NCI-H128 (cell line): ENCODE measurements around the gene CD209.

ENCODE experiments used
- DNase-seq: peaks from one replicate; lab custom pipeline; 2025; ENCODE audit not compliant: unreplicated experiment; lab: John Stamatoyannopoulos, UW

Gene CD209

DNA sequence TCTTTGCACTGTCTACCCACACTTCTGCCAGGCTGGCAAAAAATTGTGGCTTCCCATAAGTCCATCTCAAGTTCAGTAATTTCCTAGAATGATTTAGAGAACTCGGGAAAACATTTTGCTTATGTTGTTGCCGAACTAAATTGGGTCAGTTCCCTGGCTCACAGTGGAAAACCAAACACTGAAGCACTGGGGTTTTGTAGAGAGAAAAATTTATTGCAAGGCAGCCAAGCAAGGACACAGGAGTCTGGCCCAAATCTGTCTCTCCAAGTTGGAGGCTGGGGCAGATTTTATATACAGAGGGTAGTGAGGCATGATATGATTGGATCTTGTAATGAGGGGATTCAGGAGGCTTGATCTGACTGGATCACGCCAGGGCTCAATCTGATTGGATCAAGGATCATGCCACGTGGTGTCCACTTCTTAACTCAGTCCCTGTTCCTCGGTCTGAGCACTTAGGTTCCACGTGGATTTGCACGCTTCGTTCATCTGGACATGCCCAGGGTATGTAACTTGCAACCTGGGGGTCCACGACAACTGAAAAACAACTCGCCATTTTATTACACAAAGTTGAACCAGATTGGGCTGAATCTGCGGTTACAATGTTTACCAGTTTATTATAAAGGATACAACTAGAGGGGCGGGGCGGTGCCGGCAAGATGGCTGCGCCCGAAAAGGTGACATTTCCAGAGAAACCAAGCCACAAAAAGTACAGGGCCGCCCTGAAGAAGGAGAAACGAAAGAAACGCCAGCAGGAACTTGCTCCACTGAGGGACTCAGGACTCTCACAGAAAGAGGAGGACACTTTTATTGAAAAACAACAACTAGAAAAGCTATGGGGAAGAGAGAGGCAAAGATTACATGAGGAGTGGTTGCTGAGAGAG lies 7.3 kb downstream of the CD209 start:
- DNase-seq, result no peak

- DNase-seq, result no peak
Measured at GRCh38 chr19:7739211-7739755, 8.1 kb downstream of the CD209 start.

DNA sequence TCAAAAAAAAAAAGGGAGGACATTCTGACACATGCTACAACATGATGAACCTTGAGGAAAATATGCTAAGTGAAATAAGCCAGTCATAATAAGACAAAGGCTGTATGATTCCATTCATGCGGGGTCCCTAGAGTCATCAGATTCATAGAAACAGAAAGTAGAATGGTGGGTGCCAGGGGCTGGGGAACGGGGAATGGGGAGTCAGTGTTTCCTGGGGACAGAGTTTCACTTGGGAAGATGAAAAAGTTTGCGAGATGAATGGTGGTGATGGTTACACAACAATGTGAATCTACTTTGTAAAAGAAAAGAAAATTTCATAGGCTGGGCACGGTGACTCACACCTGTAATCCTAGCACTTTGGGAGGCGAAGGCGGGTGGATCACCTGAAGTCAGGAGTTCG lies 9.3 kb downstream of the CD209 start:
- DNase-seq, result no peak

DNA sequence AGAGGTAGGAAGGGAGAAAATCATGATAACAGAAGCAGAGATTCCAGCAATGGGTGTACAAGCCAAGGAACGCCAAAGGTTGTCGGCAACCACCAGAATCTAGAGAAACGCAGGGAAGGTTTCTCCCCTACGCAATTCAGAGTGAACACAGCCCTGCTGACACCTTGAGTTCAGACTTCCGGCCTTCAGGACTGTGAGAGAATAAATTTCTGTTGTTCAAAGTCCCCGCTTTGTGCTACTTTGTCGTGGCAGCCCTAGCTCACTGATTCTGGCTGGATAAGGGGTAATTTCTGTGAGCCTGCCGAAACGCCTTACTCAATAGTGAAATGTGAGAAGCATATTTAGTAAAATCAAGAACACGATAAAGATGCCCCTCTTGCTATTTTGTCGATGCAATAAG lies 10.1 kb downstream of the CD209 start:
- DNase-seq, result no peak

DNA sequence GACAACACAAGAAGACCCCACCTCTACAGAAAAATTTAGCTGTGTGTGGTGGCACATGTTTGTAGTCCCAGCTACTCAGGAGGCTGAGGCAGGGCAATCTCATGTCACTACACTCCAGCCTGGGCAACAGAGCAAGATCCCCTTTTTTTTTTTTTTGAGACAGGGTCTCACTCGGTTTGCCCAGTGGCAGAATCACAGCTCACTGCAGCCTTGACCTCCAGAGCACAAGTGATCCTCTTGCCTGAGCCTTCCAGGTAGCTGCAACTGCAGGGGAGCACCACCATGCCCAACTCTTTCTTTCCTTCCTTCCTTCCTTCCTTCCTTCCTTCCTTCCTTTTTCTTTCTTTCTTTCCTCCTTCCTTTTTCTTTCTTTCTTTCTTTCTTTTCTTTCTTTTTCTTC lies 11.2 kb downstream of the CD209 start:
- no peak for DNase-seq

DNA sequence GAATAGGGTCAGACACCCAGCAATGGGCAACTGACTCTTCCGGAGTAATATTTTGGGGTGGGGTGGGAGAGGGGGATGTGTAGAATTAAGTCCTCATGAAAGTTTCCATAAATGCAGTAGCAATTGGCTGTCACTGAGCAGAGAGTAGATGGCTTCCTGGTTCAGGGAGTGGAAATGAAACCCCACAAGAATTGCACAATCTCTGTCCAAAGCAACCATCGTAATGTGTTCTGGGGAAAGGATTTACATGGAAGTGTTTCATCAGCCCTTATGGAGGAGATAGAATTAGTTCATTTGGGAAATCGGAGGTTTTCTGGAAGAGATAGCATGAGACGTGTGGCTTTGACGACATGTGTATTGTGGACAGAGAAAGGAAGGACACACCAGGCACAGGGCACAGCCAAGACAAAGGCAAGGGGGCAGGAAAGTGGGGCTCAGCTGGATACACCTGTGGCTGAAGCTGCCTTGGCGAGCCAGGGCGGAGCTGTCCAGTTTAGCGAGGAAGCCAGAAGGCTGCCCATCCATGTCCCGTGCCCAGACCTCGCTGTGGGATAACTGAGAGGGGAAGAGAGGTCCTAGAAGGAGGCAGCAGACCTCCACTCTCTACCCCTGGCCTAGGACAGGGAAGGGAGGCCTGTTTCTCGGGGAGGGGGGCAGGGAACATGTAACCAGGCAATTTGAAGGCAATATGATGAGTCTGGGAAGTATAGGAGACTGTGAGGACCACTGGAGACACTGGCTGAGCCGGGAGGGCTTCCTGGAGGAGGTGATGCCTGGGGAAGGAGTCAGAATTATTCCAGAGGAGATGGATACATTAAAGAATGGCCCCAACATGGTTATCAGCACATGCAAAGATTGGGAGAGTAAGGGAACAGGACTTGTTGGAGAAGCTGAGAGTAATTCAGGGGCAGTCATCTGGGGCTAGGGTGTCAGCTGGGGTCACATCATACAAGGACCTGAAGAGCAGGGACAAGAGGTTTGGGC lies 12.8 kb downstream of the CD209 start:
- DNase-seq, result no peak

DNA sequence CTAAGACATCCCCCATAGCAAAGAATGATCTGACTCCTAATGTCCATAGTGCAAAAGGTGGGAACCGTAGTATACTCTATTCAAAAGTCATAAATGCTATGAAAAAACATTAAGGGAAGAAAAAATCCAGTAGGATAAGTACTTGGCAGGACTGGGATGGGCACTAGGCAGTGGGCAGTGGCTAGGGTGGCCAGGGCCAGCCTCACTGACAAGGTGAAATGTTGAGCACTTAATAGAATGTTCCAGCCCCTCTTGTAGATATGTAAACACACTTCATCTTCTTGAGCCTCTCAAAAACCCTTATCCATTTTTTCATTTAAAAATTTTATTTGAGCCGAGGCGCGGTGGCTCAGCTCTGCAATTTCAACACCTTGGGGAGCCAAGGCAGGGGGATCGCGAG lies 14.0 kb downstream of the CD209 start:
- DNase-seq, result no peak

DNA sequence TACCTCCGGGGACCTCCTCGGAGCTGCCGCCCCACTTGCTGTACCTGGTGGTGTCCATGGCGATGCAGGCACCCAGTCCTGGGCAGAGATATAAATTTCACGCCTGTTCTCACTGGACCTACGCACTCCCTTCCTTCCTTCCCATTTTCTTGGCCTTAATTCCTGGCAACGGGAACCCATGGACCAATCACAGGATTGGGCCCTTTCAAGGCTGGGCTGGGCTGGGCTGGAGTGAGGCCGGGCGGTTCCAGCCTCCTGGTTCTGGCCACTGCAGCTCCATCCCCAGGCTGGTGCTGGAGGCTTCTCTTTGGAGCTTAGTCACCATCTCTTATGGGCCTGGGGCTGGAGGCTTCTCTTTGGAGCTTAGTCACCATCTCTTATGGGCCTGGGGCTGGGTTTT lies 15.3 kb downstream of the CD209 start, which contains the start of gene CLEC4G:
Gene CLEC4G, minus strand, starts transcription at position 66 of the 400 bp plus-strand sequence. Its CDS starts 8 bp downstream, at position 58.
- DNase-seq, result no peak

DNA sequence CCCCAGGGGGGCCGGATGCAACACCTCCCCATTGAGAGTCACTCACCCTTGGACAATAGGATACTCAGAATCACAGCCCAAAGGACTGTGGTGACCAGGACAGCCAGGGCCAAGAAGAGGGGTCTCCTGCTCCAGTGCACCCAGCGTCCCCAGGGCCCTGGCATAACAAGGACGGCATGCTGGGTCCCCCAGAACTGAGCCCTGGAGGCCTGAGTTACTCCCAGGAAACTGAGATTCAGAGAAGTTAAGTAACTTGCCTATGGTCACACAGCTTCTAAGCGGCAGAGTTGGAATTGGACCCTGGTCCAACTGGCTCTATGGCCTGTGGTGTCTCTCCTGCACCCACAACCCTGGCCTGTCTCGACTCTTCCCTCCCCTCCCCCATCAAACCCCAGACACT lies 15.7 kb downstream of the CD209 start:
- no peak for DNase-seq

DNA sequence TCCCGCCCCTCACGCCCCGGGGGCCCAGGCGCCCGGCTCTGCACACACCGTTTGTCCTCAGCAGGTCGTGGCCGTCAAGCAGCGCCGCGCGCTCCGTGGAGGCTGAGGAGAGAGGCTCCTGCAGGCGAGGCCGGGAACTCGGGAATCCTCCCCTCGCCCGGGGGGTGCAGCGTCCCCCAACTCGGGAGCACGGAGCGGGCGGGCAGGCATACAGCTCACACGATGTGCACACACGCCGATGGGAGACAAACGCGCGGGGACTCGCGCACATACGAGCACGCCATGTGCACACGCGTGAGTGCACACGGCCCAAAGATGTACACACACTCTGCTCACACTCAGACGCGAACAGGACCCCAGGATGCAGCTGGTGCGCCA lies 16.1 kb downstream of the CD209 start:
- DNase-seq, result no peak

GRCh38 chr19:7730286-7731217 lies 16.8 kb downstream of the CD209 start:
- DNase-seq, result no peak

GRCh38 chr19:7729831-7730285 lies 17.5 kb downstream of the CD209 start:
- DNase-seq, result no peak

DNA sequence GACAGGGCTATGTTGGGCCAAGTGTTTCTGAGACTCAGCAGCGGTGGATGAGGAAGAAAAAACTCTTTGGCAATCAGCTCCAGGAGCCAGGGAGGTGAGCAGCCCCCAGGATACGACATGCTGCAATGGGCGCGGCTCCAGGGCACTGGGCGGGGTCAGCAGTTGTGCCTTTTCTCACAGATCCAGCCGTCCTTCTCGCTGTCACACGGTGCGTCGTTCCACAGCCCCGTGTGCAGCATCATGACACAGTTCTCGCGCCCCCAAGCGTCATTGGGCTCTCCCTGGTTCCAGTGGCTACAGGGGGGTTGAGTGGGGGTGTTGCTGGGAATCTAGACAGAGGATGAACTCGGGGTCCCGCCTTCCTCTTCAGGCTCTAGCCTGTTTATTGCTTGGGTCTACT lies 18.1 kb downstream of the CD209 start:
- DNase-seq, result no peak

- DNase-seq, result no peak
Measured at GRCh38 chr19:7725791-7726190, 21.5 kb downstream of the CD209 start.

- no peak for DNase-seq
Measured at GRCh38 chr19:7722231-7722651, 25.1 kb downstream of the CD209 start.

DNA sequence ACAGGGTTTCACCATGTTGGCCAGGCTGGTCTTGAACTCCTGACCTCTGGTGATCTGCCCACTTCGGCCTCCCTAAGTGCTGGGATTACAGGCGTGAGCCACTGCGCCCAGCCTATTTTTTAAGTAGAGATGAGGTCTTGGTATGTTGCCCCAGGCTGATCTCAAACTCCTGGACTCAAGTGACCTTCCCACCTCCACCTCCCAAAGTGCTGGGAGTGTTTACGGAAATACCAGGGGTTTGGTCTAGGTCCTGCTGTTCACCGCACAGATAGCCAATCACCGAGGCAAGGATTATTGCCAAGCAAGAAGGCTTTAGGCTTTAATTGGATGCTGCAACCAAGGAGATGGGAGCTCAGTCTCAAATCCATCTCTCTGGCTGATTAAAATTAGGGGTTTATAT lies 27.0 kb downstream of the CD209 start:
- DNase-seq, result no peak

- no peak for DNase-seq
Measured at GRCh38 chr19:7718668-7719067, 28.7 kb downstream of the CD209 start.

DNA sequence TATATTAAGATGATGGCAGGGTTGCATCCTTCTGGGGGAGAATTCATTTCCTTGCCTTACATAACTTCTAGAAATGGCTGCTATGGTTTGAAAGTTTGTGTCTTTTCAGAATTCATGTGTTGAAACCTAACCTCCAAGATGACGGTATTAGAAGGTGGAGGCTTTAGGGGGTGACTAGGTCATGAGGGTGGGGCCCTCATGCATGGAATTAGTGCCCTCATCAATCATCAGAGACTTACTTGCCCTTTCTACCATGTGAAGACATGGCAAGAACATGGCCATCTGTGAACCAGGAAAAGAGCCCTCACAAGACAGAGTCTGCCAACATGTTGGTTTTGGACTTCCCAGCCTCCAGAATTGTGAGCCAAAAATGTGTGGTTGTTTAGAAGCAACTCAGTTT lies 30.6 kb downstream of the CD209 start:
- no peak for DNase-seq

- no peak for DNase-seq
Measured at GRCh38 chr19:7715671-7716070, 31.7 kb downstream of the CD209 start.

- DNase-seq, result no peak
Measured at GRCh38 chr19:7710616-7711015, 36.7 kb downstream of the CD209 start.
